HG03045 (cell line): ENCODE results near the gene CELF1.
"Not testable (repeated sequence)": the region's sequence is repeated elsewhere in the genome, so short reads cannot be mapped to it uniquely, and the experiment has no call there.

Source experiments
- ATAC-seq: cut with Tn5 transposase; IDR thresholded peaks from one replicate; pipeline ENCODE4 v1.9.1; 2021; ENCODE audit warnings: mild to moderate bottlenecking, moderate library complexity; ENCODE audit not compliant: unreplicated experiment

Gene CELF1

DNA sequence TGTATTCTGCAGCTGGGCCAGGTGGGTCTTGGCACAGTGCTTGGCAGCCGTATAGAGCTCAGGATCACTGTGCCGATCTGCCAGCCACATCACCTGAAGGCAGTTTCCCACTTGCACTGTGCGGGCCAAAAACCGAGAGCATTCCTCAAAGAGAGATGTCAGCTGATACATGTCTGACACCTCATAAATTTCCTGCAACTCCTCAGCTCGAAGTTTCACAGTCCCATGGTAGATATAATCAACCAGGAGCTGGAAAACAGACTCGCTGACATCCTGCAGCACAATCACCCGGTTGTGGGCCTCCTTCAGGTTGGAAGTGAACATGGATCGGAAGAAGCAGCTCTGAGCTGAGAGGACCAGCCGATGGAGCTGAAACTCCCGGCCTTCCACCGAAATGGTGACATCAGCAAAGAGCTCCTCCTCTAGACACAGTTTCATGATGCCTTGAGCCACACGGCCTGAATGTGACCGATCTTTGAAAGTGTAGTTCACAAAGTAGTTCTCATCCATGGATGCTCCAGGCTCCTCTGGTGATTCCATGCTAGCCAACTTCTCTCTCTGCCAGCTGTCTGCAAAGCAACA, 24.6 kb upstream of the CELF1 start:
- no peak for ATAC-seq

DNA sequence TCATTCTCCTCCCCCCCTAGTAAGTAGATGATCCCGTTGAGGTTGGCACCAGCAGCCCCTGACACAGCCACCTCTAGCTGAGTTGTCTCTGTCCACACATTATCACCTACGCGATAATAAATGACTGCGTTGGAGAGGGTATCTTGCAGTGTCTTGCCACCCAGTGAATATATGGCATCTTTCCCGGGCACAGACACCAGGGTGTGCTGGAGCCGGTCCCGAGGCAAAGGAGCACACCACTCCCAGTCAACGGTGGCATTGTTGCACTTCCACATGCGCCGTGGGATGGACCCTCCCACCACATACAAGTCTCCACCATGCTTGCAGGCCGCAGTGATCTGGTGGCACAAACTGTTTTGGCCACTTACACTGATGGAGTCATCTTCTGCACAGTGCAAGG, 20.4 kb upstream of the CELF1 start:
- ATAC-seq: no peak

DNA sequence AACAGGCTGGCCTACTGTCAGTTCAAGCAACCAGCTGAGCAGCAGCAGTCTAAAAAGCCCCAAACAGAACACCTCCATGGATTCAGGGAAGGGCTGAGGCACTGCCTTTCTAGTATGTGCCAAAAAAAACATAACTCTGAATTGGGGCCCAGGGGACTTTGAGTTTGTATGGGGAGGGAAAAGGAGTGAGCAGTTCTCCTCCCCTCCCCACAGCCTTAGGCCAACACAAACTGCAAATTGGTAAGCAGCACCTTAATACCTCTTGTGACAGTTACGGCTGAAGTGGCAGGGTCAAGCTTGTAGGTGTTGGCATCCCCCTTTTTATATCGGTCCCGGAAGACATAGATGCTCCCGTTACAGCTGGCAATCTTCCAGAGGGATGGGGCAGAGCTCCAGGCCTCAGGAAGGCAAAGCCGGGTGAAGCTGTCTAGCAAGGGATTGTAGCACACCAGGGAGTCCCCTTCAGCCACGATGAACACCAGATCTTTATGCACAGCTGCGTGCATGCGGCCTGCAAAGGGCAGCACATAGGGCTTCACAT, 19.9 kb upstream of the CELF1 start:
- ATAC-seq: no peak

- ATAC-seq: no peak
Measured at GRCh38 chr11:47571895-47572294, 19.0 kb upstream of the CELF1 start.

- no peak for ATAC-seq
Measured at GRCh38 chr11:47571357-47571729, 18.4 kb upstream of the CELF1 start.

GRCh38 chr11:47570651-47571356, 17.9 kb upstream of the CELF1 start:
- no peak for ATAC-seq

DNA sequence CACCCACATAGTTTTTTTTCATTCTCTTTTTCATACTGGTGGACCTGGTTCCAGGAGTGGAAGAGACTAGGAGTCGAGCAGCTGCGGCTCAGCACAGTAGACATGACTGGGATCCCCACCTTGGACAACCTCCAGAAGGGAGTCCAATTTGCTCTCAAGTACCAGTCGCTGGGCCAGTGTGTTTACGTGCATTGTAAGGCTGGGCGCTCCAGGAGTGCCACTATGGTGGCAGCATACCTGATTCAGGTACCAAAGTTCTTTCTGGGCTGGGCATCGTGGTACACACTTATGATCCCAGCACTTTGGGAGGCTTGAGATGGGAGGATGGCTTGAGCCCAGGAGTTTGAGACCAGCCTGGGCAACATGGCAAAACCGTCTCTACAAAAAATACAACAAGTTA, 16.7 kb upstream of the CELF1 start:
- ATAC-seq: no peak

DNA sequence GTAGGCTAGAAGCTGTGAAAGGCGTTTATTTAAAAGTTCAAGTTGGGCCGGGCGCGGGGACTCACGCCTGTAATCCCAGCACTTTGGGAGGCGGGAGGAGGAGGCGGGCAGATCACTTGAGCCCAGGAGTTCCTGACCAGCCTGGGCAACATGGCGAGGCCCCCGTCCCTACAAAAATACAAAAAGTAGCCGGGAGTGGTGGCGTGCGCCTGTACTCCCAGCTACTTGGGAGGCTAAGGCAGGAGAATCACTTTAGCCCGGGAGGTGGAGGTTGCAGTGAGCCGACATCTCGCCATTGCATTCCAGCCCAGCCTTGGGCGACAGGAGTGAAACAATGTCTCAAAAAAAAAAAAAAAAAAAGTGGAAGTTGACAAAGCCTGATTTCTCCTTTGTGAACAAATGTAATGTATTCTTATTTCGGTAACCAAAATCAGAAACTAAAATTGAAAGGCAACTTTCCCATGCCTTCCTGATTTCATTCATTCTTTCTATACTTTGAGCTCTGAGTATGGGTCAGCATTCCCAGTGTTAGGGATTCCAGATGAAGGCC, 13.3 kb upstream of the CELF1 start:
- ATAC-seq: no peak

GRCh38 chr11:47565340-47566148, 12.6 kb upstream of the CELF1 start, which contains the start of gene PTPMT1:
Gene PTPMT1 (plus strand): TSS chr11:47565599. CDS start chr11:47565623, 24 bp downstream.
- peak; percentile 84 for ATAC-seq

- ATAC-seq: no peak
Measured at GRCh38 chr11:47564933-47565339, 12.0 kb upstream of the CELF1 start.

GRCh38 chr11:47564366-47564765, 11.4 kb upstream of the CELF1 start:
- not testable (repeated sequence) for ATAC-seq

GRCh38 chr11:47562393-47562792, 9.5 kb upstream of the CELF1 start:
- not testable (repeated sequence) for ATAC-seq

- ATAC-seq: no peak
Measured at GRCh38 chr11:47560426-47560825, 7.5 kb upstream of the CELF1 start.

DNA sequence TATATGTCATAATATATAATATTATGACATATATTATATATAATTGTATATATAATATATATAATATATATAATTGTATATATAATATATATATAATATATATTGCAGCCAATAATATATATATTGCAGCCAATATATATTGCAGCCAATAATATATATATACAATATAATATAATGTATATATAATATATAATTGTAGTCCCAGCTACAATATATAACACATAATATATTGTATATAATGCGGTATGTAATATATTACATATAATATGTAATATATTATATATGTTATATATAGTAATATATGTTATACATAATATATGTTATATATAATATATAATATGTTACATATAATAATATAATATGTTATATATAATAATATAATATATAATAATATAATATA, 5.8 kb upstream of the CELF1 start:
- no peak for ATAC-seq

DNA sequence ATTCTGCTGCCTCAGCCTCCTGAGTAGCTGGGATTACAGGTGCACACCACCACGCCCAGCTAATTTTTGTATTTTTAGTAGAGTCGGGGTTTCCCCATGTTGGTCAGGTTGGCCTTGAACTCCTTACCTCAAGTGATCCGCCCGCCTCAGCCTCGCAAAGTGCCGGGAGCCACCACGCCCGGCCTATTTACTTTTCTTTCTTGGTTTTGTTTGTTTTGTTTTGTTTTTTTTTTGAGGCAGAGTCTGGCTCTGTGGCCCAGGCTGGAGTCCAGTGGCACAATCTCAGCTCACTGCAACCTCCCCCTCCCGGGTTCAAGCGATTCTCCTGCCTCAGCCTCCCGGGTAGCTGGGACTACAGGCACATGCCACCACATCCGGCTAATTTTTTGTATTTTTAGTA, 4.1 kb upstream of the CELF1 start:
- ATAC-seq: not testable (repeated sequence)

DNA sequence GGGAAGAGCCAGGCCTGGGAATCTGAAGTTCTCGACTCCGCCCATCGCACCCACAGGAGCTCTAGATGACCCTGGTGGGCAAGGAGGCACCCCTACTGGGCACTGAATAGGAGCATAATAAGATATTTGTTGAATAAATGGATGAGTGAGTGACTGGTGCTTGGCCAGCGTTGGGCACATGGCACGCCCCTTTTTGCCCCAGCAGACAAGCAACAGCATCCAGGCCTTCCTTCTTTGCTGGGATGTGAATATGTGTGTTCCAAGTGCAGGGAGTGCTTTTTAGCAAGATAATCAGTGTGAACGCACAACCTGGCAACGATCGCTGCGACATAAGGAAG, 443 bp upstream of the CELF1 start:
- ATAC-seq: peak; percentile 25

DNA sequence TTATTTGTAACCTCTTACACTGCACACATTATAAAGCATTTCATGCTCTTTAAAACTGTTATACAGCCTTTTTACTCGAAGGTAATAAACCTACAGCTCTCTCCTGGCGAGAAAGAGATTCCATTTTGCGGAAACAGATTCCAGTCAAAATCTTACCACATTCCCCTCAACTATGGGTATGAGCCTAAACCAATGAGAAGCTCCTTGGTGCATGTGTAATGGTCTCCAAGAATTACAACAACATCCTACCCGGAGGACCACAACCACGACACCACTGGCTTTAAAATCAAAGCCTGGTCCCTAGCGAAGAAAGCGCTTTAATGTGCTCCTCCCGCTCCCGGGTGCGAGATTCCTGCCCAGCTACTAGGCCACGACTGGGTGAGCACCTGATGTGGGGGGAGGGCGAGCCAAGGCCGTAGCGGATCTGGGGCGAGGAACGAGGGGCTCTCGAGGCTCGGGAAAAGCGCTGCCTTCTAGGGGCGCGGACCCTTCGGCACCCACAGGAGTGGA, 821 bp downstream of the CELF1 start:
- peak; percentile 6 for ATAC-seq

DNA sequence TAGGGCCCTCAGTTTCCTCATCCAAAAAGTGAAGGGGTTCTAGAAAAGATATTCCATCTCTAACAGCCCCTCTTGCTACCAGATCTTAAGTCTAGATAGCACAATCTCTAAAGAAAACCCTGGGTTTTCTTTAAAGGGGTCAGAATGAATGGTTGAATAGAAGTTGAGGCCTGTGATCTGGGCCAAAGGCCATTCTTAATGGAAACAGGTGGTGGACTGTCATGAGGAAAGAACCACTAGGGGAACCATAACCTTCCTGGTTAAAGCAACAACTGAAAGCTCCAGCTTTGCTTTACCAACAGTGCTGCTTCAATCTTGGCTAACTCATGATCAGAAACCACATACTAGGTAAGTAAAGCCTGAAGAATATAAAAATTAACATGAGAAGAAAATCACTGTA, 1.8 kb downstream of the CELF1 start:
- ATAC-seq: no peak

DNA sequence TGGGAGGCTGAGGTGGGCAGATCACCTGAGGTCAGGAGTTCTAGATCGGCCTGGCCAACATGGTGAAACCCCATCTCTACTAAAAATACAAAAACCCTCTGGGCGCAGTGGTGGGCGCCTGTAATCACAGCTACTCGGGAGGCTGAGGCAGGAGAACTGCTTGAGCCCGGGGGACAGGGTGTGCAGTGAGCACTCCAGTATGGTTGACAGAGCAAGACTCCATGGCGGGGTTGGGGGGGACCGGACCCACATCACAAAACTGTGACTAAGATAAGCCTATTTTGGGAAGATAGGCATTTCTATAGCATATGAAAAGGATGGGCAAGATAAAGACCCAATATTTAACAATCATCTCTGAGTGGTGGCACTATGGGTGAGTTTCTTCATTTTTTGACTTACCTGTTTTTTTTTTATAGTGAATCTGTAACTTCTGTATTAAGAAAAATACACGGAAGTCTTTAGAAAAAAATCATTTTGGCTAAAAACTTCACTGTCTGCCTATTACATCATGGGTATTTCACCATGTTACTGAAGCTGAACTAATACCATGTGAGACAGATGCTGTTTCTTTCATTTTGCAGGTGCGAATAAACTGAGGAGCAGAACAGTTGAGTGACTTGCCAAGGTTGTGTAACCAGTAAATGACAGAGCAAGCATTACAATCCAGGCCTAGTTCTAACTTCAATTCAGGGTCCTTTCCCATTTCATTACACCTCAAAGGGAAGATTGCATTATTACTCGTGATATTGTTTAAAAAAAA, 2.5 kb downstream of the CELF1 start:
- ATAC-seq: no peak

DNA sequence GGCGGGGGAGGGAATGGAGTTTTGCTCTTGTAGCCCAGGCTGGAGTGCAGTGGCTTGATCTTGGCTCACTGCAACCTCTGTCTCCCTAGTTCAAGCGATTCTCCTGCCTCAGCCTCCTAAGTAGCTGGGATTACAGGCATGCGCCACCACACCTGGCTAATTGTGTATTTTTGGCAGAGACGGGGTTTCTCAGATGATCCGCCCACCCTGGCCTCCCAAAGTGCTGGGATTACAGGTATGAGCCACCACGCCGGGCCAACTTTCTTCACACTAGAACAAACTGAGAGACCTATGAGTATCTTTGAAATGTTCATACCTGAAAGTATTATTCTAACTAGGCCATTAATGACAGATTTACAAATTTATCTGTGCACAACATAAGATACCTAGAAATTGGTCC, 6.7 kb downstream of the CELF1 start:
- ATAC-seq: not testable (repeated sequence)

GRCh38 chr11:47545298-47545697, 7.6 kb downstream of the CELF1 start:
- ATAC-seq: no peak
